ENCODE results near the gene TANK.

The TANK gene

DNA sequence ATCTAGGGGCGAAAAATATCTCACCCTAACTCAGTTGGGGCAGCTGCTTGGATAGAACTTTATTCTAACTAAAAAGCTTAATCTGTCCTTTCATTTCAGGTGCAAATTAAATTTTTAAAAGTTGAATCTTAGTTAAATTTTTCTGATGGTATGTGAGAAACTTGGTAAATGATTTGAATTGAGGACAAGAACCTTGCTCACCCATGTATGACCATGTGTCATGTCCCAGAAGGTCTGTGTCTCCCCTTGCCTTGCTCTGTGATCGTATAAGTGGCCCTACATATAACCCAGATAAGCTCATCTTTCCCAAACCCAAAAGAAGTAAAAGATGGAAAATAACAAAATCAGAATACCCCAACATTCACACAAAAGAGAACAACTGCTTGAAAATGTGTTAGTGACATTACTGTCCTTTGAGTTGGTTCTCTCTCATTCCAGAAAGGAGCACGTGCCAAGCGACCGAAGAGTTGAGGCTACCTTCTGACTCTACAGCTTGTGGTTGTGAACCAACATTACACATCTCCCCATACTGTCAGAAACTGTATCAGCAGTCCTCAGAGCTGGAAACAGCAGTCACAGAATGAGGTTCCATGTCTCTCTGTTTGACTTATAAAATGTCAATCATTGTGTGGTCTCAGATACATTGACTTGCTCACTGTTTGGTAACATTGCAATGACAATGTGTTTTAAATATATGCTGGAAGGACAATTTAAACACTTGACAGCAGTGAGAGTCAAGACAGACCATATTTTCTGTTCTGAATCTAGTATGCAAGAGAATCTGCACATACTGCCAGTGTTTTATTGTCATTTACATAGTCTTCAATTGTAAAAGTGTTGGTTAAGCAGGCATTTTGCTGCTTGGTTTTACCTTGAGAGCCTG is 46.3 kb upstream of the TANK start:
- Histone ChIP-seq H3K4me3 (ENCODE audit: insufficient read depth, low read length, poor library complexity, severe bottlenecking) (no peak overlapping the region), H3K9ac (ENCODE audit: low read length) (no peak overlapping the region), H3K79me2 (ENCODE audit: insufficient read depth, low read length) (no peaks in the 10 kb centered on the region), H3F3A (ENCODE audit: insufficient read depth) (no peaks in the 10 kb centered on the region), H3K4me2 (ENCODE audit: low read depth, low read length, poor library complexity, severe bottlenecking) (no peak overlapping the region), H3K36me3 (ENCODE audit: low read length) (no peaks in the 10 kb centered on the region), H3K27ac (ENCODE audit: low read depth, low read length) (no peak overlapping the region), H3K9me2 (replicated peaks; ENCODE audit: insufficient read depth, low read length) (no peaks in the 10 kb centered on the region), H4K20me1 (ENCODE audit: low read depth, low read length) (no peaks in the 10 kb centered on the region), H2AFZ (ENCODE audit: low read depth, low read length, severe bottlenecking) (no peak overlapping the region), H3K9me3 (ENCODE audit: insufficient read depth, low read length) (no peaks in the 10 kb centered on the region), H3K27me3 (ENCODE audit: low read length) (no peaks in the 10 kb centered on the region)
- TF ChIP-seq EZH2phosphoT487 (conservative IDR thresholded peaks at IDR 0.05; ENCODE audit: low read length) = no peak
- TF ChIP-seq, protein P1, sequence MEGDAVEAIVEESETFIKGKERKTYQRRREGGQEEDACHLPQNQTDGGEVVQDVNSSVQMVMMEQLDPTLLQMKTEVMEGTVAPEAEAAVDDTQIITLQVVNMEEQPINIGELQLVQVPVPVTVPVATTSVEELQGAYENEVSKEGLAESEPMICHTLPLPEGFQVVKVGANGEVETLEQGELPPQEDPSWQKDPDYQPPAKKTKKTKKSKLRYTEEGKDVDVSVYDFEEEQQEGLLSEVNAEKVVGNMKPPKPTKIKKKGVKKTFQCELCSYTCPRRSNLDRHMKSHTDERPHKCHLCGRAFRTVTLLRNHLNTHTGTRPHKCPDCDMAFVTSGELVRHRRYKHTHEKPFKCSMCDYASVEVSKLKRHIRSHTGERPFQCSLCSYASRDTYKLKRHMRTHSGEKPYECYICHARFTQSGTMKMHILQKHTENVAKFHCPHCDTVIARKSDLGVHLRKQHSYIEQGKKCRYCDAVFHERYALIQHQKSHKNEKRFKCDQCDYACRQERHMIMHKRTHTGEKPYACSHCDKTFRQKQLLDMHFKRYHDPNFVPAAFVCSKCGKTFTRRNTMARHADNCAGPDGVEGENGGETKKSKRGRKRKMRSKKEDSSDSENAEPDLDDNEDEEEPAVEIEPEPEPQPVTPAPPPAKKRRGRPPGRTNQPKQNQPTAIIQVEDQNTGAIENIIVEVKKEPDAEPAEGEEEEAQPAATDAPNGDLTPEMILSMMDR (IDR thresholded peaks at IDR 0.05; ENCODE audit: insufficient read depth, low read length, poor library complexity, severe bottlenecking) = no peak

DNA sequence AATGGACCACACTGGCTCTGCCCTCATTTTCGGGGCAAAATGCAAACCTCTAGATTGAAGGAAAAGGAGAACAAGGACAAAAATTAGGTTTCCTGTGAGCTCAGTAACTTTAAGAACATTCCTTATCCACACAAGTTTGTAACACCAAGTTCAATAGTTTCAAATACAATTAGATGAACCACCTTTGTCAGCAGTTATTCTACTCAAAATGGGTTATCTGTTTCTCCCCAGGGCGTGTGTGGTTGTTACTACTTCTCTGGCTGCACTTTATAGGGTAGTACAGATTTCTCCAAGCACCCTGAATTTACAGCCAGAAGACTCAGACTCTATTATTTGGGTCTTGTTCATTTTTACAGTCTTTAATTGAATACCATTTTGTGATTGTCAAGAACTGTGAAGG is 45.0 kb upstream of the TANK start:
- TF ChIP-seq EZH2phosphoT487 (conservative IDR thresholded peaks at IDR 0.05; ENCODE audit: low read length) = no peak
- Histone ChIP-seq H3K79me2 (ENCODE audit: insufficient read depth, low read length) (no peaks in the 10 kb centered on the region), H3K4me2 (ENCODE audit: low read depth, low read length, poor library complexity, severe bottlenecking) (no peak overlapping the region)

DNA sequence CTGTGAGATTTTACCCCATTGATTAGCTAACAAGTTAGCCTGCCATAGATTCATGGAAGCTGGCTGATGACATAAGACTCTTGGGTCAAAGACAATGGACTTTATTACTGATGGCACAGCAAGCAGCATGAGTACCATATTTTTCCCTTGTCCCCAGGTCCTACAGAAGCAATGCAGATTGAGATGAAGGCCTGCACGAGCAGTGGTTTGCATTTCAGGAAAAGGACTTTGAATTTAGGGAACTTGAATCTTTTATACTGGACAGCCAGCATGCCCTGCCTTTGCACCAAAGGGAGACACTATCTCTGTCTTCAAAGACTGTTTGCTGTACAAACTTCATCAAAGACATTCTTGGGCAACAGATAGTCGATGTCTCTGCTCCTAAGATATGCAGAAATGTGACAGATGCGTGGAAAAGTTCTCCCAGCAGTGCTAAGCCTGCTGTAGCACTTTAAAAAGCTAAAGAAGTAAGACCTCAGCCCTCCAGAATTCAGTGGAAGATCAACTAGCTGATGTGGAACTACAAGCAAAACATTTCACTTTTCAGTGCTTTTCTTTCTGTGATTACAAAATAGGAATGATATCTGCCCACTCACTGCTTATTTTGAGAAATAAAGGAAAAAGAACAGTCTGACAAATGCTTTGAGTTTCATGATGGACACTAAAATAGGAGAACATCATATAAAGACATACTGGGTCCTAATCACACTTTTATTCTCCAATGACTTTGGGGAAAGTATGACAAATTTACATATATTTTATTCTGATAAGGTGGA is 44.4 kb upstream of the TANK start:
- Histone ChIP-seq H3K79me2 (ENCODE audit: insufficient read depth, low read length) (no peaks in the 10 kb centered on the region), H3F3A (ENCODE audit: insufficient read depth) (no peaks in the 10 kb centered on the region), H2AFZ (ENCODE audit: low read depth, low read length, severe bottlenecking) (no peak overlapping the region), H3K4me3 (ENCODE audit: insufficient read depth, low read length, poor library complexity, severe bottlenecking) (no peak overlapping the region), H4K20me1 (ENCODE audit: low read depth, low read length) (no peaks in the 10 kb centered on the region), H3K9me2 (replicated peaks; ENCODE audit: insufficient read depth, low read length) (no peaks in the 10 kb centered on the region), H3K4me2 (ENCODE audit: low read depth, low read length, poor library complexity, severe bottlenecking) (no peak overlapping the region), H3K27ac (ENCODE audit: low read depth, low read length) (no peak overlapping the region), H3K9me3 (ENCODE audit: insufficient read depth, low read length) (no peaks in the 10 kb centered on the region), H3K36me3 (ENCODE audit: low read length) (no peaks in the 10 kb centered on the region), H3K9ac (ENCODE audit: low read length) (no peak overlapping the region), H3K27me3 (ENCODE audit: low read length) (no peaks in the 10 kb centered on the region)
- TF ChIP-seq, protein P1 (IDR thresholded peaks at IDR 0.05; ENCODE audit: insufficient read depth, low read length, poor library complexity, severe bottlenecking) = no peak
- no peak for TF ChIP-seq EZH2phosphoT487 (conservative IDR thresholded peaks at IDR 0.05; ENCODE audit: low read length)

More for the DNA sequence above, 45.0 kb upstream of the TANK start:
- no peak overlapping the region for H2AFZ ChIP-seq (ENCODE audit: low read depth, low read length, severe bottlenecking)
- no peaks in the 10 kb centered on the region for H4K20me1 ChIP-seq (ENCODE audit: low read depth, low read length)
- no peaks in the 10 kb centered on the region for H3F3A ChIP-seq (ENCODE audit: insufficient read depth)
- no peaks in the 10 kb centered on the region for H3K36me3 ChIP-seq (ENCODE audit: low read length)
- no peaks in the 10 kb centered on the region for H3K9me2 ChIP-seq (replicated peaks; ENCODE audit: insufficient read depth, low read length)
- H3K27me3 ChIP-seq (ENCODE audit: low read length) = no peaks in the 10 kb centered on the region
- H3K27ac ChIP-seq (ENCODE audit: low read depth, low read length) = no peak overlapping the region
- no peaks in the 10 kb centered on the region for H3K9me3 ChIP-seq (ENCODE audit: insufficient read depth, low read length)
- H3K9ac ChIP-seq (ENCODE audit: low read length) = no peak overlapping the region
- no peak overlapping the region for H3K4me3 ChIP-seq (ENCODE audit: insufficient read depth, low read length, poor library complexity, severe bottlenecking)

Data from SU-DHL-6 (cell line).